Measurements from ENCODE around the gene DCAF16. TPM values are rescaled to one million over a fixed set of nuclear protein-coding genes. Genes with fewer than 3 reads are reported as not detected.

Gene DCAF16
- total RNA-seq, 1 experiment from 2014 or later: 46.2 TPM

GRCh38 chr4:17763931-17764330 is 46.6 kb downstream of the DCAF16 start:
- Histone ChIP-seq H2BK20ac (ENCODE audit: low read depth, low read length, poor library complexity, severe bottlenecking) (no peak overlapping the region), H3K23me2 (ENCODE audit: insufficient read length, low read depth, low read length, poor library complexity, severe bottlenecking) (no peaks in the 10 kb centered on the region), H4K91ac (ENCODE audit: insufficient read length, low read depth, low read length) (no peak overlapping the region), H3K4me2 (ENCODE audit: insufficient read depth, insufficient read length, low read length) (no peak overlapping the region), H3K79me1 (ENCODE audit: insufficient read depth, low read depth, low read length, poor library complexity, severe bottlenecking) (no peaks in the 10 kb centered on the region), H4K8ac (replicated peaks; ENCODE audit: insufficient read length, low read depth, low read length) (no peak overlapping the region), H3K18ac (ENCODE audit: insufficient read length, low read depth, low read length) (no peak overlapping the region), H3K79me2 (ENCODE audit: insufficient read depth, low read length) (no peaks in the 10 kb centered on the region), H3K14ac (ENCODE audit: insufficient read depth, low read length) (no peak overlapping the region), H3K23ac (ENCODE audit: insufficient read length, low read depth, low read length) (no peak overlapping the region), H2AK5ac (ENCODE audit: insufficient read length, low read length) (no peak overlapping the region), H4K20me1 (ENCODE audit: control insufficient read depth, insufficient read depth, insufficient read length) (no peaks in the 10 kb centered on the region), H3T11ph (ENCODE audit: low read length) (no peak overlapping the region), H2BK120ac (ENCODE audit: low read depth, low read length, poor library complexity, severe bottlenecking) (no peak overlapping the region), H2BK12ac (ENCODE audit: insufficient read length, low read depth, low read length) (no peak overlapping the region), H2BK5ac (ENCODE audit: insufficient read length, low read length) (no peak overlapping the region), H3K27me3 (ENCODE audit: insufficient read depth, low read length) (no peaks in the 10 kb centered on the region), H2BK15ac (ENCODE audit: low read depth, low read length) (no peak overlapping the region), H3K9me3 (ENCODE audit: control insufficient read depth, low read depth, low read length) (peaks cover 4% of the 10 kb centered on the region), H3K4ac (ENCODE audit: low read depth, low read length) (no peak overlapping the region), H3K9ac (ENCODE audit: extremely low read depth, insufficient read length, low read length) (no peak overlapping the region), H4K5ac (ENCODE audit: insufficient read length, low read depth, low read length) (no peak overlapping the region), H2AFZ (ENCODE audit: low read length) (no peak overlapping the region), H3K27ac (ENCODE audit: insufficient read length, low read depth, low read length) (no peak overlapping the region), H3K4me1 (ENCODE audit: insufficient read depth, low read length) (peaks cover 5% of the 10 kb centered on the region; the same call in 1 of the 2 replicates), H3K56ac (ENCODE audit: insufficient read length, low read depth, low read length) (no peak overlapping the region)
- H3K36me3 Mint-ChIP-seq (ENCODE audit: insufficient read depth in 1 of 3, low read depth in 3 of 3): peaks cover 0 to 11% (median 8%) of the 10 kb centered on the region in 3 experiments; a peak in 2 of 7 replicates
- no peak for DNase-seq
- H3K27me3 Mint-ChIP-seq (ENCODE audit: low read depth): no peaks in the 10 kb centered on the region; the same call in none of the 2 replicates
- TF ChIP-seq CTCF (conservative IDR thresholded peaks at IDR 0.05): no peak
- H3K9me3 Mint-ChIP-seq: peaks cover 15 to 20% of the 10 kb centered on the region in 2 experiments; a peak in 4 of 5 replicates
- no peak overlapping the region for H3K4me3 Mint-ChIP-seq
- peaks cover 9 to 13% of the 10 kb centered on the region in 2 experiments for H3K4me1 Mint-ChIP-seq
- WGBS (ENCODE audit: extremely low coverage, insufficient read length, low lambda C conversion rate): no CpG with 5 or more reads among the region's 5 CpGs
- H3K27ac Mint-ChIP-seq: no peak overlapping the region

All from H9 (cell line).